Neural crest cell (in vitro differentiated cells): ENCODE measurements around the gene SAMD10. TPM values are rescaled to one million over a fixed set of nuclear protein-coding genes. Genes with fewer than 3 reads are reported as not detected.

Experiments used
- DNase-seq: peaks from one replicate; pipeline ENCODE4 v3.0.0; 2021; ENCODE audit warnings: low read depth, mixed read lengths, low spot score
- H3K27ac Mint-ChIP-seq: one replicate; pipeline ENCODE4 v1.8.0; 2021; ENCODE audit warnings: mild to moderate bottlenecking, mixed read lengths; ENCODE audit not compliant: unreplicated experiment
- H3K27me3 Mint-ChIP-seq: 2 replicates; pipeline ENCODE4 v1.8.0; 2021; ENCODE audit warnings: low read depth, mild to moderate bottlenecking, mixed read lengths
- H3K36me3 Mint-ChIP-seq: 2 replicates; pipeline ENCODE4 v1.8.0; 2021; ENCODE audit warnings: low read depth, mild to moderate bottlenecking, mixed read lengths
- H3K4me1 Mint-ChIP-seq: 2 replicates; pipeline ENCODE4 v1.8.0; 2021; ENCODE audit warnings: mixed read lengths
- H3K4me3 Mint-ChIP-seq: one replicate; pipeline ENCODE4 v1.8.0; 2021; ENCODE audit warnings: mild to moderate bottlenecking, mixed read lengths
- H3K9me3 Mint-ChIP-seq: 2 replicates; pipeline ENCODE4 v1.8.0; 2021; ENCODE audit warnings: mixed read lengths
- total RNA-seq: library from RNA; stranded (reverse); gene quantifications from 2 replicates; pipeline ENCODE4 v1.2.1, GENCODE V29; 2021
- TF ChIP-seq, protein P1 (sequence below): fragments of 200-600 bp; sonication (generic); conservative IDR thresholded peaks from 2 replicates; pipeline ENCODE4 v1.5.0; 2021; ENCODE audit warnings: antibody characterized with exemption, mild to moderate bottlenecking

Gene SAMD10
- total RNA-seq, 1 donor from 2014 or later, result 8.0 TPM

DNA sequence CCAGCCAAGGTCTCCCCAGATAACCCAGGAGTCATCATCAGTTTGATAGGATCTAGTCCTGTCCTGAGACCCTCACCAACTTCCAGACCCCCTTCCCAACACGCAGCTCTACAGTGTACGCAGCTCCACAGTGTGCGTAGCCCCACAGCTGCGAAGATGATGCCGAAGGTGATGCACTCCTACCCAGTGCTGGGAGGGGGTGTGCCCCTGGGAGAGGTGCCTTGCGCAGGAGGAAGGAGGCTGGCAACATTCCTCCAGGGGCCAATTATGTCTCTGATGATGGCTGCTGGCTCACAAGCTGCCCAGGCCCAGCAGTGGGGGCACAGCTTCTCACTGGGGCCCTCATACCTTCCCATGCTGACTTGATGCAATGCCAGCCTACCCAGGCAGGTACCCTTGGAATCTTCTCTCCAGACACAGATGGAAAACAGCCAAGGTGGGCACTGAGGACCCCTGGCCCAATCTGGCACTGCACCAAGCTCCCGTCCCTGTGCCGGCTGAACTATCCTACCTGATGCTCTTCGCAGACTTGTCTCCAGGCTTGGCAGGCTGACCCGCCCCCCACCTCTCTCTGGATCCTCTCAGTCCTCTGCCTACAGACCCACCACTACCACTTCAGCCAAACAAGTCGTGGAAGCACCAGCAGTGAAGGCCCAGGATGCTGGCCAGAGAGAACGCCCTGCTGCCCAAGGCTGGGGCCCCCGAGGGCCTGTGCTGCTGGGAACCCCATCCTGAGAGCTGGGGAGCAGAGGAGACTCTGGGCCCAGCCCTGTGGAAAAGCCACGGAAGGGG lies 11.1 kb downstream of the SAMD10 start:
- no peaks in the 10 kb centered on the region for H3K9me3 Mint-ChIP-seq
- peaks cover 12% of the 10 kb centered on the region for H3K4me1 Mint-ChIP-seq
- DNase-seq, result no peak
- peaks cover 3% of the 10 kb centered on the region for H3K27me3 Mint-ChIP-seq
- H3K4me3 Mint-ChIP-seq, result peak overlapping the region; percentile 89
- TF ChIP-seq, protein P1, sequence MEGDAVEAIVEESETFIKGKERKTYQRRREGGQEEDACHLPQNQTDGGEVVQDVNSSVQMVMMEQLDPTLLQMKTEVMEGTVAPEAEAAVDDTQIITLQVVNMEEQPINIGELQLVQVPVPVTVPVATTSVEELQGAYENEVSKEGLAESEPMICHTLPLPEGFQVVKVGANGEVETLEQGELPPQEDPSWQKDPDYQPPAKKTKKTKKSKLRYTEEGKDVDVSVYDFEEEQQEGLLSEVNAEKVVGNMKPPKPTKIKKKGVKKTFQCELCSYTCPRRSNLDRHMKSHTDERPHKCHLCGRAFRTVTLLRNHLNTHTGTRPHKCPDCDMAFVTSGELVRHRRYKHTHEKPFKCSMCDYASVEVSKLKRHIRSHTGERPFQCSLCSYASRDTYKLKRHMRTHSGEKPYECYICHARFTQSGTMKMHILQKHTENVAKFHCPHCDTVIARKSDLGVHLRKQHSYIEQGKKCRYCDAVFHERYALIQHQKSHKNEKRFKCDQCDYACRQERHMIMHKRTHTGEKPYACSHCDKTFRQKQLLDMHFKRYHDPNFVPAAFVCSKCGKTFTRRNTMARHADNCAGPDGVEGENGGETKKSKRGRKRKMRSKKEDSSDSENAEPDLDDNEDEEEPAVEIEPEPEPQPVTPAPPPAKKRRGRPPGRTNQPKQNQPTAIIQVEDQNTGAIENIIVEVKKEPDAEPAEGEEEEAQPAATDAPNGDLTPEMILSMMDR, result no peak
- no peak overlapping the region for H3K27ac Mint-ChIP-seq
- peaks cover 2% of the 10 kb centered on the region for H3K36me3 Mint-ChIP-seq

DNA sequence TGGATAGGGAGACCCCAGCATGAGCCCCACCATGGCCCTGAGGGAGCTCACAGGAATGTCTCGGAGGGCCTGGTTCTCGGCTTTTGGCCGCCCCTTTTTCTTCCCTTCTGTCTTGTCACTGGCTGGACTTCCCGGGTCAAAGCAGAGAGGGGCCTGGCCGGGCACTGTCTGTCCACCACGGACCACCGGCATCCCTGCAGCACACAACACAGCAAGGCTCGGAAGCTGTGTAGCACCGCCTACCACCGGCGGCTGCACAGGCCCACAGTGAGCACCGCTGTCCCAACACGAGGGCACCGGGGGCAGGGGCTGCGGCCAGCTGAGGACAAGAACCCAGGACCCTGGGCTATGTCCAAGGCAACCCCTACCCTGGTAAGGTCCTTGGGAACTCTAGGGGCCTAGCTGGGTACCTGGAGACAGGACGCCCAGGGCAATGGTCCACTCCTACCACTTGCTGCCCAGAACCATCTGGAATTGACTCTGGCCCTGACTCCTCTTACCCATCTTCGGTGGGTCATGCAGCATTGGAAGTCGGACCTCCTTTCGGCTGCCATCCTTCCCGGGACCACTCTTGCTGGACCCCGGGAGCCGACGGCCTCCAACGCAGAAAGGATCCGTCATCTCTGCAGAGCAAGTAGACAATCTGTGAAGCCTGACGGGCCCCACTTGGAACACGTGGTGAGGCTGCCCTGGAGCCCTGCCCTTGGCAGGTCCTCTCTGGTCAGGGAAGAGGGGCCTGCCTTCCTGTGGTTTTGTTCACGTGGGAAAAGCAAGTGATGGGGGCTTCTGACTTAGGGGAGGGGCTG lies 11.9 kb downstream of the SAMD10 start:
- Mint-ChIP-seq H3K36me3 (peaks cover 2% of the 10 kb centered on the region), H3K4me1 (peaks cover 5% of the 10 kb centered on the region), H3K27ac (no peak overlapping the region), H3K4me3 (peak overlapping the region; percentile 89), H3K9me3 (no peaks in the 10 kb centered on the region), H3K27me3 (peaks cover 3% of the 10 kb centered on the region)
- no peak for DNase-seq
- TF ChIP-seq, protein P1, result no peak

- Mint-ChIP-seq H3K4me1 (no peaks in the 10 kb centered on the region), H3K27ac (no peak overlapping the region), H3K9me3 (no peaks in the 10 kb centered on the region), H3K36me3 (peaks cover 2% of the 10 kb centered on the region), H3K4me3 (peak overlapping the region; percentile 31), H3K27me3 (peaks cover 3% of the 10 kb centered on the region)
- DNase-seq, result no peak
- TF ChIP-seq, protein P1, result no peak
These were observed 12.5 kb downstream of the SAMD10 start for GRCh38 chr20:63966944-63967322.

DNA sequence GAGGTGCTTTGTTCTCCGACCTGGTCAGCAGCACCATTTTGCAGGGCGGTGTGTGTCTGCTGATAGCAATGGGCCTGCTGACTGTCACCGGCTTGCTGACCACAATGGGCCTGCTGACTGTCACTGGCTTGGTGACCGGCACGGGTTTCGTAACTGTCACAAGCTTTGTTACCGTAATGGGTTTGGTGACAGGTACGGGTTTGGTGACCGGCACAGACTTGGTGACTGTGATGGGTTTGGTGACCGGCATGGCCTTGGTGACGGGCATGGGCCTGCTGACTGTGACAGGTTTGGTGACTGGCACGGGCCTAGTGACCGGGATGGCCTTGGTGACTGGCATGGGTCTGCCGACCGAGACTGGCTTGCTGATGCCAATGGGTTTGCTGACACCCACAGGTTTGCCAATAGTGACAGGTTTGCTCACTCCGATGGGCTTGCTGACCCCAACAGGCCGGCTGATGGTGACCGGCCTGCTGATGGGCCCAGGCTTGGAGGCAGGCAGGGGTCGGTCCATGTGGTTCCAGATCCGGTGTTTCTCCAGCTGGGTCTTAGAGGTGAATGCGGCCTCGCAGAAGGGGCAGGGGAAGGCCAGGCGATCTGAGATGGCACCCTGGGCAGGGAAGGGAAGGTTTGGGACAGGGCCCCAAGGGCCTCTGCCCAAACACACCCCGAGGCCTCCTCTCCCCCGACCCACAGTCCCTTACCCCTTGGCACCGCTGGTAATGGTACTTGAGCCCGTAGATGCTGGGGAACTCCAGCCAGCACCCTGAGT lies 13.1 kb downstream of the SAMD10 start:
- H3K36me3 Mint-ChIP-seq, result peaks cover 2% of the 10 kb centered on the region
- DNase-seq, result no peak

DNA sequence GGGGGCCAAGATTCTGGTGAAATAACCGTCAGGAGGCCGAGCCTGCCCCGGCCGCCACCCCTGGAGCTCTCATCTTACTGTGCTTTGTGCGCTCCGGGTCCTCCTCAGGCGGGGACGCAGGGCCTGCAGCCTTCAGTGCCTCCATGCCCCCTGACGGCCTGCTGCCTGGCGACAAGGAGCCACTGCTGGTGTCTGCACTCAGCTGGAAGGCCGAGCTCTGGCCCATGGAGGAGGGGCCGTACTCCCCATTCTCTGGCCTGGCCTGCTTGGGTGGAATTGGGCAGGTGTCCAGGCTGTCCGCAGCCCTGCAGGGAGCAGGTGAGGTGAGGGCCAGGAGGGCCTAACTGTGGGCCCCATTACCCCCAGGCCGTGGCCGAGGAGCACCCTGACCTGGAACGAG lies 15.0 kb downstream of the SAMD10 start:
- H3K9me3 Mint-ChIP-seq, result no peaks in the 10 kb centered on the region

More for the DNA sequence above, 13.1 kb downstream of the SAMD10 start:
- TF ChIP-seq, protein P1, result no peak
- H3K4me1 Mint-ChIP-seq, result no peaks in the 10 kb centered on the region
- peak overlapping the region; percentile 44 for H3K4me3 Mint-ChIP-seq
- H3K27me3 Mint-ChIP-seq, result peaks cover 3% of the 10 kb centered on the region
- H3K9me3 Mint-ChIP-seq, result no peaks in the 10 kb centered on the region
- H3K27ac Mint-ChIP-seq, result no peak overlapping the region

More for the DNA sequence above, 15.0 kb downstream of the SAMD10 start:
- H3K27me3 Mint-ChIP-seq, result no peaks in the 10 kb centered on the region
- H3K4me3 Mint-ChIP-seq, result no peak overlapping the region
- no peaks in the 10 kb centered on the region for H3K4me1 Mint-ChIP-seq
- no peak for DNase-seq
- TF ChIP-seq, protein P1, result no peak
- no peak overlapping the region for H3K27ac Mint-ChIP-seq
- peaks cover 2% of the 10 kb centered on the region for H3K36me3 Mint-ChIP-seq
